ENCODE measurements around the gene SYK. TPM values are rescaled to one million over a fixed set of nuclear protein-coding genes. Genes with fewer than 3 reads are reported as not detected.

Gene SYK
- total RNA-seq, 4 donors from 2014 or later: 43.7 to 54.9 (median 47.9) TPM

GRCh38 chr9:90854637-90855175 lies 53.1 kb downstream of the SYK start:
- H3K4me1 ChIP-seq: no peaks in the 10 kb centered on the region
- no peak for DNase-seq
- 67 to 74% methylated on average over 8 of the region's 8 CpGs for WGBS, 2 donors
- no peak overlapping the region for H3K4me3 ChIP-seq
- intact Hi-C loops (cut with DNase I): no loop called here
- peaks cover 0 to 55% (median 0%) of the 10 kb centered on the region in 3 donors for H3K36me3 ChIP-seq
- no peaks in the 10 kb centered on the region for H3K27me3 ChIP-seq
- no peak overlapping the region for H3K27ac ChIP-seq
- no peak for TF ChIP-seq CTCF (IDR thresholded peaks at IDR 0.05)
- no peak for TF ChIP-seq POLR2A (IDR thresholded peaks at IDR 0.05)
- H3K9me3 ChIP-seq: no peaks in the 10 kb centered on the region

GRCh38 chr9:90855208-90855902 lies 53.7 kb downstream of the SYK start:
- Histone ChIP-seq H3K27ac (no peak overlapping the region), H3K4me1 (no peaks in the 10 kb centered on the region), H3K9me3 (no peaks in the 10 kb centered on the region), H3K36me3 (peaks cover 0 to 49% (median 0%) of the 10 kb centered on the region in 3 donors), H3K27me3 (no peaks in the 10 kb centered on the region), H3K4me3 (no peak overlapping the region)
- TF ChIP-seq POLR2A (IDR thresholded peaks at IDR 0.05) (no peak), CTCF (IDR thresholded peaks at IDR 0.05) (no peak)
- DNase-seq: no peak
- 81 to 82% methylated on average over 4 to 5 of the region's 5 CpGs for WGBS, 2 donors
- intact Hi-C loops (cut with DNase I): no loop called here

GRCh38 chr9:90857091-90857490 lies 55.5 kb downstream of the SYK start:
- TF ChIP-seq POLR2A (IDR thresholded peaks at IDR 0.05): no peak
- TF ChIP-seq CTCF (IDR thresholded peaks at IDR 0.05): no peak
- Histone ChIP-seq H3K4me3 (no peak overlapping the region), H3K27me3 (no peaks in the 10 kb centered on the region), H3K36me3 (peaks cover 0 to 44% (median 0%) of the 10 kb centered on the region in 3 donors), H3K4me1 (no peaks in the 10 kb centered on the region), H3K27ac (no peak overlapping the region), H3K9me3 (no peaks in the 10 kb centered on the region)
- 82 to 89% methylated on average over 6 of the region's 6 CpGs for WGBS, 2 donors
- intact Hi-C loops (cut with DNase I): no loop called here
- DNase-seq: no peak

GRCh38 chr9:90857855-90858254 lies 56.2 kb downstream of the SYK start:
- no peak overlapping the region for H3K4me3 ChIP-seq
- H3K9me3 ChIP-seq: no peaks in the 10 kb centered on the region
- DNase-seq: no peak
- TF ChIP-seq POLR2A (IDR thresholded peaks at IDR 0.05) (no peak), CTCF (IDR thresholded peaks at IDR 0.05) (no peak)
- no peak overlapping the region for H3K27ac ChIP-seq
- intact Hi-C loops (cut with DNase I): no loop called here
- peaks cover 0 to 44% (median 0%) of the 10 kb centered on the region in 3 donors for H3K36me3 ChIP-seq
- no peaks in the 10 kb centered on the region for H3K4me1 ChIP-seq
- no peaks in the 10 kb centered on the region for H3K27me3 ChIP-seq
- WGBS, 2 donors: 80 to 87% methylated on average over 4 to 5 of the region's 5 CpGs

GRCh38 chr9:90858457-90858901 lies 56.9 kb downstream of the SYK start:
- no peak for DNase-seq
- intact Hi-C loops (cut with DNase I): no loop called here
- 79 to 80% methylated on average over 1 to 4 of the region's 4 CpGs for WGBS, 2 donors
- no peak for TF ChIP-seq POLR2A (IDR thresholded peaks at IDR 0.05)
- TF ChIP-seq CTCF (IDR thresholded peaks at IDR 0.05): no peak
- no peaks in the 10 kb centered on the region for H3K9me3 ChIP-seq
- no peaks in the 10 kb centered on the region for H3K27me3 ChIP-seq
- H3K36me3 ChIP-seq: peaks cover 0 to 46% (median 0%) of the 10 kb centered on the region in 3 donors
- no peak overlapping the region for H3K4me3 ChIP-seq
- H3K4me1 ChIP-seq: no peaks in the 10 kb centered on the region
- H3K27ac ChIP-seq: no peak overlapping the region
